Measurements from ENCODE around the gene RASA3. TPM values are rescaled to one million over a fixed set of nuclear protein-coding genes. Genes with fewer than 3 reads are reported as not detected.

Gene RASA3
- total and polyA plus RNA-seq, 11 donors: 4.8 to 24.2 (median 9.7) TPM

DNA sequence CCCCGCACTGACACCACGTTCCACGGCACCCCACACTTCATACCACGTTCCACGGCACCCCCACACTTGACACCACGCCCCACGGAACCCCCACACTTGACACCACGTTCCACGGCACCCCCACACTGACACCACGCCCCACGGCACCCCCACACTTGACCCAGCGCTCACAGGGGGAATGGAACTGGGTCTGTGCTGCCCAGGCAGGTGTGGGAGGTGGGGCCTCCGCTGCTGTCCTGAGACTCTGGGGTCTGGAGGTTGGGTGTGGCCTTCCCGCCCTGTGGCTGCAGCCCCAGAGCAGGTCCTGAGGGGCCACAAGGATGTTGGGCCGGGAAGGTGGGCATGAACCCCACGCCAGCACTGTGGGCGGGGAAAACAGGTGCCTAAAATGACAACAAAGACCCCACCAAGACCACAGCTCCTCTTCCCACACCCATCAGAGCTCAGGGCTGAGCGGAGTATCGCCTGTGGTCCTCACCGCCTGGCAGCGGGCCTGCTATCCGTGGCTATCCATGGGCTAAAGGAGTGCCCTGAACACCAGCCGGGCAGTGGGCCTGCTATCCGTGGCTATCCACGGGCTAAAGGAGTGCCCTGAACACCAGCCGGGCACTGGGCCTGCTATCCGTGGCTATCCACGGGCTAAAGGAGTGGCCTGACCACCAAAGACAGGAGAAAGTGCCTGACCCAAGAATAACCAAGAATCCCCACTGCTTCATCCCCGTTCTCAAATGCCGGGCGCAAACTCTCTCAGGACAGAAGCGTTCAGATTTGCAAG lies 98.7 kb downstream of the RASA3 start:
- 89 to 96% (median 93%) methylated on average over 26 to 32 of the region's 32 CpGs for WGBS, 4 donors
- ATAC-seq: no peak
- H3K4me1 ChIP-seq: peaks cover 0 to 42% (median 23%) of the 10 kb centered on the region in 12 donors
- no peaks in the 10 kb centered on the region for H3K27me3 ChIP-seq
- no peaks in the 10 kb centered on the region for H3K9me3 ChIP-seq
- peak overlapping the region in 2 of 12 donors; percentile 14 to 26 for H3K4me3 ChIP-seq
- intact Hi-C loops (cut with DNase I): no loop called here
- no peak for TF ChIP-seq POLR2A (IDR thresholded peaks at IDR 0.05)
- TF ChIP-seq, protein P1, sequence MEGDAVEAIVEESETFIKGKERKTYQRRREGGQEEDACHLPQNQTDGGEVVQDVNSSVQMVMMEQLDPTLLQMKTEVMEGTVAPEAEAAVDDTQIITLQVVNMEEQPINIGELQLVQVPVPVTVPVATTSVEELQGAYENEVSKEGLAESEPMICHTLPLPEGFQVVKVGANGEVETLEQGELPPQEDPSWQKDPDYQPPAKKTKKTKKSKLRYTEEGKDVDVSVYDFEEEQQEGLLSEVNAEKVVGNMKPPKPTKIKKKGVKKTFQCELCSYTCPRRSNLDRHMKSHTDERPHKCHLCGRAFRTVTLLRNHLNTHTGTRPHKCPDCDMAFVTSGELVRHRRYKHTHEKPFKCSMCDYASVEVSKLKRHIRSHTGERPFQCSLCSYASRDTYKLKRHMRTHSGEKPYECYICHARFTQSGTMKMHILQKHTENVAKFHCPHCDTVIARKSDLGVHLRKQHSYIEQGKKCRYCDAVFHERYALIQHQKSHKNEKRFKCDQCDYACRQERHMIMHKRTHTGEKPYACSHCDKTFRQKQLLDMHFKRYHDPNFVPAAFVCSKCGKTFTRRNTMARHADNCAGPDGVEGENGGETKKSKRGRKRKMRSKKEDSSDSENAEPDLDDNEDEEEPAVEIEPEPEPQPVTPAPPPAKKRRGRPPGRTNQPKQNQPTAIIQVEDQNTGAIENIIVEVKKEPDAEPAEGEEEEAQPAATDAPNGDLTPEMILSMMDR (IDR thresholded peaks at IDR 0.05): no peak
- H3K27ac ChIP-seq: peak overlapping the region in 3 of 12 donors; percentile 9 to 24 (median 24)
- DNase-seq: no peak
- H3K36me3 ChIP-seq: peaks cover 0 to 20% (median 0%) of the 10 kb centered on the region in 9 donors

DNA sequence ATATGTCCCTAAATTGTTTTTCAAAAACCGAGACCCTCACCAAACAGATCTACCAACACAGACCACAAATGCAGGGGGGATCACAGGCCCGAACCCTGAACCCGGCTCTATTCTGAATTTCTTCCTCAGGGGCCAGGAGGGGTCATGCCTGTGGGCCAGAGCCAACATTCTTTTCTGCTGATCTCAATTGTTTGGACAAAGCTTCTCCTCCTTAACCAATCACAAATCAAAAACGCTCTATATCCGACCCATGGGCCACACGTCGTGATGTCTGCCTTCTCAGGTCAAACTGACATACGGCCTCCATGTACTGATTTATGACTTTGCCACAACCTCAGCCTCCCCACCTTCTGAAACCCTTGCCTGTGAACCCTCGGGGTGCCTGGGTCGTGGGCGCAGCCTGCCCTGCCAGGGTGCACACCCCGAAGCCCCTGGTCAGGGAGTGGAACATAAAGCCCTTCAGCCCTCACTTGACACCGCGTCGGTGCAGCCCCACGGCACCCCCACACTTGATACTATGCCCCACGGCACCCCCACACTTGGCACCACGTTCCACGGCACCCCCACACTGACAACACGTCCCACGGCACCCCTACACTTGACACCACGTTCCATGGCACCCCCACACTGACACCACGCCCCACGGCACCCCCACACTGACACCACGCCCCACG lies 100.2 kb downstream of the RASA3 start:
- peak overlapping the region in 1 of 12 donors; percentile 31 for H3K27ac ChIP-seq
- H3K27me3 ChIP-seq: no peaks in the 10 kb centered on the region
- H3K4me1 ChIP-seq: peaks cover 0 to 39% (median 26%) of the 10 kb centered on the region in 12 donors
- DNase-seq: peak in 1 of 5 donors; percentile 25
- H3K9me3 ChIP-seq: no peaks in the 10 kb centered on the region
- peak in 2 of 4 donors; percentile 23 to 55 for ATAC-seq
- H3K4me3 ChIP-seq: no peak overlapping the region
- WGBS, 4 donors: 73 to 77% (median 73%) methylated on average over 26 of the region's 26 CpGs
- TF ChIP-seq, protein P1 (IDR thresholded peaks at IDR 0.05): no peak
- TF ChIP-seq POLR2A (IDR thresholded peaks at IDR 0.05): no peak
- peaks cover 0 to 25% (median 0%) of the 10 kb centered on the region in 9 donors for H3K36me3 ChIP-seq
- intact Hi-C loops (cut with DNase I): no loop called here

GRCh38 chr13:114031631-114032030 lies 100.8 kb downstream of the RASA3 start:
- TF ChIP-seq, protein P1 (IDR thresholded peaks at IDR 0.05): no peak
- no peak for TF ChIP-seq POLR2A (IDR thresholded peaks at IDR 0.05)
- no peak overlapping the region for H3K4me3 ChIP-seq
- DNase-seq (peak in 2 of 5 donors; percentile 17 to 47), ATAC-seq (peak in 2 of 4 donors; percentile 7 to 22)
- intact Hi-C loops (cut with DNase I): no loop called here
- peaks cover 0 to 45% (median 31%) of the 10 kb centered on the region in 12 donors for H3K4me1 ChIP-seq
- H3K9me3 ChIP-seq: no peaks in the 10 kb centered on the region
- no peak overlapping the region for H3K27ac ChIP-seq
- H3K27me3 ChIP-seq: no peaks in the 10 kb centered on the region
- H3K36me3 ChIP-seq: peaks cover 0 to 31% (median 0%) of the 10 kb centered on the region in 9 donors
- 60 to 68% (median 64%) methylated on average over 14 of the region's 14 CpGs for WGBS, 4 donors
